NCI-H2029 treated with DMSO at 0.1 percent for 48 hours (cell line): ENCODE measurements around the gene PBX3.

ENCODE experiments used
- DNase-seq: peaks from one replicate; lab custom pipeline; 2025; lab: John Stamatoyannopoulos, UW

PBX3 gene

GRCh38 chr9:125908966-125909365 is 161.8 kb downstream of the PBX3 start:
- DNase-seq: no peak

GRCh38 chr9:125909459-125909858 is 162.3 kb downstream of the PBX3 start:
- DNase-seq: no peak

- DNase-seq: no peak
Observed at GRCh38 chr9:125910286-125910685, 163.1 kb downstream of the PBX3 start.

- DNase-seq: peak; percentile 53
Observed at GRCh38 chr9:125911861-125912644, 164.9 kb downstream of the PBX3 start.

- no peak for DNase-seq
Observed at GRCh38 chr9:125912667-125913066, 165.5 kb downstream of the PBX3 start.

- DNase-seq: peak; percentile 67
Observed at GRCh38 chr9:125913551-125913950, 166.4 kb downstream of the PBX3 start.

- DNase-seq: no peak
Observed at GRCh38 chr9:125914411-125914810, 167.2 kb downstream of the PBX3 start.

GRCh38 chr9:125915606-125916005 is 168.4 kb downstream of the PBX3 start:
- DNase-seq: no peak

- no peak for DNase-seq
Observed at GRCh38 chr9:125919565-125919964, 172.4 kb downstream of the PBX3 start.

GRCh38 chr9:125920402-125920801 is 173.2 kb downstream of the PBX3 start:
- no peak for DNase-seq

GRCh38 chr9:125922854-125923253 is 175.7 kb downstream of the PBX3 start:
- no peak for DNase-seq

- no peak for DNase-seq
Observed at GRCh38 chr9:125924351-125924750, 177.2 kb downstream of the PBX3 start.

GRCh38 chr9:125926936-125927335 is 179.8 kb downstream of the PBX3 start:
- DNase-seq: no peak

- no peak for DNase-seq
Observed at GRCh38 chr9:125929846-125930245, 182.7 kb downstream of the PBX3 start.

- DNase-seq: no peak
Observed at GRCh38 chr9:125931211-125931610, 184.0 kb downstream of the PBX3 start.

- DNase-seq: peak; percentile 94
Observed at GRCh38 chr9:125932012-125932411, 184.8 kb downstream of the PBX3 start.

GRCh38 chr9:125932746-125933455 is 185.7 kb downstream of the PBX3 start:
- no peak for DNase-seq

- DNase-seq: no peak
Observed at GRCh38 chr9:125942125-125942524, 195.0 kb downstream of the PBX3 start.

GRCh38 chr9:125943831-125944230 is 196.7 kb downstream of the PBX3 start:
- no peak for DNase-seq

- DNase-seq: no peak
Observed at GRCh38 chr9:125946397-125946796, 199.2 kb downstream of the PBX3 start.

GRCh38 chr9:125948887-125949596 is 201.9 kb downstream of the PBX3 start:
- DNase-seq: no peak

GRCh38 chr9:125949703-125950460 is 202.7 kb downstream of the PBX3 start:
- DNase-seq: no peak
